PFSK-1 (cell line): ENCODE results near the gene CHMP4A.

Source experiments
- POLR2AphosphoS5 ChIP-seq: IDR thresholded peaks from 2 replicates; pipeline ENCODE4 v1.6.1; 2012; ENCODE audit warnings: low read depth, mild to moderate bottlenecking, control low read depth, low read length, moderate library complexity
- SIN3A ChIP-seq: IDR thresholded peaks from 2 replicates; pipeline ENCODE4 v1.6.1; 2012; ENCODE audit warnings: mild to moderate bottlenecking, low read length, moderate library complexity, borderline replicate concordance; ENCODE audit not compliant: insufficient read depth
- TAF1 ChIP-seq: IDR thresholded peaks from 2 replicates; pipeline ENCODE4 v1.6.1; 2012; ENCODE audit warnings: low read length, control low read depth, borderline replicate concordance; ENCODE audit not compliant: insufficient read depth
- TF ChIP-seq, protein P1 (sequence below), 2 experiments: IDR thresholded peaks; 2 replicates each; pipeline versions ENCODE4 v1.6.1 to v1.8.0; 2011 to 2012; ENCODE audit warnings: low read depth in 2 of 2, low read length in 2 of 2, control low read depth in 1 of 2, inconsistent platforms in 1 of 2, mild to moderate bottlenecking in 1 of 2, moderate library complexity in 1 of 2; ENCODE audit not compliant: insufficient read depth in 1 of 2

DNA sequence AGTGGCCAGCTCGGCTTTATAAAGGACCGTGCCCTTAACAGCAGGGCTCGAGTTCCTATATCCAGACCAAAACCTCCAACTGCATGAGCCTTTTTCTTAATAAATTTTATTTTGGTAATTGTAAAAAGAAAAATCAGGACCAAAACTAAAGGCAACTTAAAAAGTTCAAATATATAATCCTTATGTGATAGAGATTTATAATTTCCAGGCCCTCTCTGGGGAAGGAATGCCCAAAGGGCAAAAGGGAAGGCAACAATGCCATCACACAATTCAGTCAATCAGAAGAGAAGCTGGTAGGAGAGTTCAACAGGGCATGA is 24.3 kb downstream of the CHMP4A start:
- TF ChIP-seq POLR2AphosphoS5 (no peak), SIN3A (no peak), TAF1 (no peak)
- TF ChIP-seq, protein P1, sequence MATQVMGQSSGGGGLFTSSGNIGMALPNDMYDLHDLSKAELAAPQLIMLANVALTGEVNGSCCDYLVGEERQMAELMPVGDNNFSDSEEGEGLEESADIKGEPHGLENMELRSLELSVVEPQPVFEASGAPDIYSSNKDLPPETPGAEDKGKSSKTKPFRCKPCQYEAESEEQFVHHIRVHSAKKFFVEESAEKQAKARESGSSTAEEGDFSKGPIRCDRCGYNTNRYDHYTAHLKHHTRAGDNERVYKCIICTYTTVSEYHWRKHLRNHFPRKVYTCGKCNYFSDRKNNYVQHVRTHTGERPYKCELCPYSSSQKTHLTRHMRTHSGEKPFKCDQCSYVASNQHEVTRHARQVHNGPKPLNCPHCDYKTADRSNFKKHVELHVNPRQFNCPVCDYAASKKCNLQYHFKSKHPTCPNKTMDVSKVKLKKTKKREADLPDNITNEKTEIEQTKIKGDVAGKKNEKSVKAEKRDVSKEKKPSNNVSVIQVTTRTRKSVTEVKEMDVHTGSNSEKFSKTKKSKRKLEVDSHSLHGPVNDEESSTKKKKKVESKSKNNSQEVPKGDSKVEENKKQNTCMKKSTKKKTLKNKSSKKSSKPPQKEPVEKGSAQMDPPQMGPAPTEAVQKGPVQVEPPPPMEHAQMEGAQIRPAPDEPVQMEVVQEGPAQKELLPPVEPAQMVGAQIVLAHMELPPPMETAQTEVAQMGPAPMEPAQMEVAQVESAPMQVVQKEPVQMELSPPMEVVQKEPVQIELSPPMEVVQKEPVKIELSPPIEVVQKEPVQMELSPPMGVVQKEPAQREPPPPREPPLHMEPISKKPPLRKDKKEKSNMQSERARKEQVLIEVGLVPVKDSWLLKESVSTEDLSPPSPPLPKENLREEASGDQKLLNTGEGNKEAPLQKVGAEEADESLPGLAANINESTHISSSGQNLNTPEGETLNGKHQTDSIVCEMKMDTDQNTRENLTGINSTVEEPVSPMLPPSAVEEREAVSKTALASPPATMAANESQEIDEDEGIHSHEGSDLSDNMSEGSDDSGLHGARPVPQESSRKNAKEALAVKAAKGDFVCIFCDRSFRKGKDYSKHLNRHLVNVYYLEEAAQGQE (IDR thresholded peaks at IDR 0.05; ENCODE audit: insufficient read depth in 1 of 2, low read depth in 2 of 2, low read length in 2 of 2) = no peak
